ENCODE measurements around the gene AGBL5. TPM values are rescaled to one million over a fixed set of nuclear protein-coding genes. Genes with fewer than 3 reads are reported as not detected.

The AGBL5 gene
- total and polyA plus RNA-seq, 9 of the 15 experiments (the other 6 are each of a cell fraction or from before 2014, with no cell fraction given), result 3.3 to 52.7 (median 26.2) TPM

DNA sequence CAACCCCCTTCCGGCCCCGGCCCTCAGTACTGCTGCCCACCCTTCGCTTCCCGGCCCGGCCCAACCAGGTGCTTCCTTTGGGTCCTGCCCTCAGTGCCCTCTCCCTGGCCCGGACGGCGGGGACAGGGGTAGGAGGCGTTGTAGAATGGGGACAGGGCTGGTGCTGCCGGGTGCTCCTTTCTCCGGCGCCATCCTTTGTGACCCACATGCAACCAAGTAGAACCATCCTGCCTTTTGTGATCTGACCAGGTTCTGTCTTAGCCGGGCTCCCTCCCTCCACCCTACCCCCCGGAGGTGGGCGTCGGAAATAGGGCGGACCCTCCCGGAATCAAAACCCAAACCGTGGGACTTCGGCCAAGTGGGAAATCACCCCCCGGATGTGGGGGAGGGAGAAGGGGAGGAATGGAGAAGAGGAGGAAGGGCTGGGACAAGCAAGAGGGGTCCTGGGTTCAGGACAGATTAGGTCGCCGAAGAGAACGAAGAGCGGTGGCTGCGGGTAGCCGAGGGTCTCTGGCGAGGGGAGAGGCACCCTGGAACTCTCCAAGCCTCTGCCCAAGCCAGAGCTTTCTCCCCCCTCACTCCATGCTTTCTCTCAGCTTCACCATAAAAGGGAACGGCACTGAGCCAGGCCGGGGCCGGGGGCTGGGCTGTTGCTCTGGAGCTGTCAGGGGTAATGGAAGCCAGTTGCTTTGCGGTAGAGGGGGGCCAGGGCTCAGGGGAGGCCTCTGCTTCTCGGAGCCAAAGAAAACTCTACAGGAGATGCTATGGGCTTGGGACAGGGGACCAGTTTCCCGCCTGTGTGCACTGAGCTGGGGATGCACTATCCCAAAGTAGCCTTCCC lies 20.7 kb downstream of the AGBL5 start (continued):
- TF ChIP-seq SP1 (CRISPR knock-in tag; IDR thresholded peaks at IDR 0.05) (peak; percentile 48; the same call in 1 of the 2 replicates), RFX5 (IDR thresholded peaks at IDR 0.05; ENCODE audit: low read depth, low read length) (no peak), TEAD4 (IDR thresholded peaks at IDR 0.05; ENCODE audit: low read length) (no peak), TEAD4 (CRISPR knock-in tag; IDR thresholded peaks at IDR 0.05; ENCODE audit: borderline replicate concordance) (no peak), FOXA3 (CRISPR knock-in tag; conservative IDR thresholded peaks at IDR 0.05 in 1 of 2, IDR thresholded peaks at IDR 0.05 in 1 of 2) (no peak), RBM25 (IDR thresholded peaks at IDR 0.05; ENCODE audit: low read depth, low read length, severe bottlenecking) (no peak), KLF1 (tag; IDR thresholded peaks at IDR 0.05) (no peak), ZNF436 (CRISPR knock-in tag; IDR thresholded peaks at IDR 0.05) (no peak), ZNF165 (CRISPR knock-in tag; IDR thresholded peaks at IDR 0.05; ENCODE audit: borderline replicate concordance) (no peak), ZC3H11A (IDR thresholded peaks at IDR 0.05; ENCODE audit: low read depth, low read length) (no peak), POLR2H (tag; IDR thresholded peaks at IDR 0.05; ENCODE audit: low read depth) (0 out of 2 replicates have a peak, but pooled peaks have one; percentile 20), SMARCA5 (IDR thresholded peaks at IDR 0.05) (no peak), OTX1 (CRISPR knock-in tag; IDR thresholded peaks at IDR 0.05) (0 out of 2 replicates have a peak, but pooled peaks have one; percentile 30), KDM5B (IDR thresholded peaks at IDR 0.05; ENCODE audit: insufficient replicate concordance, low read depth, low read length) (no peak), MYC (IDR thresholded peaks at IDR 0.05; ENCODE audit: low read depth, low read length) (no peak), MYC (CRISPR knock-in tag; IDR thresholded peaks at IDR 0.05; ENCODE audit: borderline replicate concordance, low read depth) (0 out of 2 replicates have a peak, but pooled peaks have one; percentile 32)
- TF ChIP-seq, protein P1, sequence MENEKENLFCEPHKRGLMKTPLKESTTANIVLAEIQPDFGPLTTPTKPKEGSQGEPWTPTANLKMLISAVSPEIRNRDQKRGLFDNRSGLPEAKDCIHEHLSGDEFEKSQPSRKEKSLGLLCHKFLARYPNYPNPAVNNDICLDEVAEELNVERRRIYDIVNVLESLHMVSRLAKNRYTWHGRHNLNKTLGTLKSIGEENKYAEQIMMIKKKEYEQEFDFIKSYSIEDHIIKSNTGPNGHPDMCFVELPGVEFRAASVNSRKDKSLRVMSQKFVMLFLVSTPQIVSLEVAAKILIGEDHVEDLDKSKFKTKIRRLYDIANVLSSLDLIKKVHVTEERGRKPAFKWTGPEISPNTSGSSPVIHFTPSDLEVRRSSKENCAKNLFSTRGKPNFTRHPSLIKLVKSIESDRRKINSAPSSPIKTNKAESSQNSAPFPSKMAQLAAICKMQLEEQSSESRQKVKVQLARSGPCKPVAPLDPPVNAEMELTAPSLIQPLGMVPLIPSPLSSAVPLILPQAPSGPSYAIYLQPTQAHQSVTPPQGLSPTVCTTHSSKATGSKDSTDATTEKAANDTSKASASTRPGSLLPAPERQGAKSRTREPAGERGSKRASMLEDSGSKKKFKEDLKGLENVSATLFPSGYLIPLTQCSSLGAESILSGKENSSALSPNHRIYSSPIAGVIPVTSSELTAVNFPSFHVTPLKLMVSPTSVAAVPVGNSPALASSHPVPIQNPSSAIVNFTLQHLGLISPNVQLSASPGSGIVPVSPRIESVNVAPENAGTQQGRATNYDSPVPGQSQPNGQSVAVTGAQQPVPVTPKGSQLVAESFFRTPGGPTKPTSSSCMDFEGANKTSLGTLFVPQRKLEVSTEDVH (IDR thresholded peaks at IDR 0.05; ENCODE audit: low read depth, partially characterized antibody), result no peak
- TF ChIP-seq, protein P2, sequence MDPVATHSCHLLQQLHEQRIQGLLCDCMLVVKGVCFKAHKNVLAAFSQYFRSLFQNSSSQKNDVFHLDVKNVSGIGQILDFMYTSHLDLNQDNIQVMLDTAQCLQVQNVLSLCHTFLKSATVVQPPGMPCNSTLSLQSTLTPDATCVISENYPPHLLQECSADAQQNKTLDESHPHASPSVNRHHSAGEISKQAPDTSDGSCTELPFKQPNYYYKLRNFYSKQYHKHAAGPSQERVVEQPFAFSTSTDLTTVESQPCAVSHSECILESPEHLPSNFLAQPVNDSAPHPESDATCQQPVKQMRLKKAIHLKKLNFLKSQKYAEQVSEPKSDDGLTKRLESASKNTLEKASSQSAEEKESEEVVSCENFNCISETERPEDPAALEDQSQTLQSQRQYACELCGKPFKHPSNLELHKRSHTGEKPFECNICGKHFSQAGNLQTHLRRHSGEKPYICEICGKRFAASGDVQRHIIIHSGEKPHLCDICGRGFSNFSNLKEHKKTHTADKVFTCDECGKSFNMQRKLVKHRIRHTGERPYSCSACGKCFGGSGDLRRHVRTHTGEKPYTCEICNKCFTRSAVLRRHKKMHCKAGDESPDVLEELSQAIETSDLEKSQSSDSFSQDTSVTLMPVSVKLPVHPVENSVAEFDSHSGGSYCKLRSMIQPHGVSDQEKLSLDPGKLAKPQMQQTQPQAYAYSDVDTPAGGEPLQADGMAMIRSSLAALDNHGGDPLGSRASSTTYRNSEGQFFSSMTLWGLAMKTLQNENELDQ (CRISPR knock-in tag; IDR thresholded peaks at IDR 0.05; ENCODE audit: borderline replicate concordance), result no peak
- TF ChIP-seq, protein P3, sequence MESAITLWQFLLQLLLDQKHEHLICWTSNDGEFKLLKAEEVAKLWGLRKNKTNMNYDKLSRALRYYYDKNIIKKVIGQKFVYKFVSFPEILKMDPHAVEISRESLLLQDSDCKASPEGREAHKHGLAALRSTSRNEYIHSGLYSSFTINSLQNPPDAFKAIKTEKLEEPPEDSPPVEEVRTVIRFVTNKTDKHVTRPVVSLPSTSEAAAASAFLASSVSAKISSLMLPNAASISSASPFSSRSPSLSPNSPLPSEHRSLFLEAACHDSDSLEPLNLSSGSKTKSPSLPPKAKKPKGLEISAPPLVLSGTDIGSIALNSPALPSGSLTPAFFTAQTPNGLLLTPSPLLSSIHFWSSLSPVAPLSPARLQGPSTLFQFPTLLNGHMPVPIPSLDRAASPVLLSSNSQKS (CRISPR knock-in tag; IDR thresholded peaks at IDR 0.05), result no peak
- TF ChIP-seq, protein P4, sequence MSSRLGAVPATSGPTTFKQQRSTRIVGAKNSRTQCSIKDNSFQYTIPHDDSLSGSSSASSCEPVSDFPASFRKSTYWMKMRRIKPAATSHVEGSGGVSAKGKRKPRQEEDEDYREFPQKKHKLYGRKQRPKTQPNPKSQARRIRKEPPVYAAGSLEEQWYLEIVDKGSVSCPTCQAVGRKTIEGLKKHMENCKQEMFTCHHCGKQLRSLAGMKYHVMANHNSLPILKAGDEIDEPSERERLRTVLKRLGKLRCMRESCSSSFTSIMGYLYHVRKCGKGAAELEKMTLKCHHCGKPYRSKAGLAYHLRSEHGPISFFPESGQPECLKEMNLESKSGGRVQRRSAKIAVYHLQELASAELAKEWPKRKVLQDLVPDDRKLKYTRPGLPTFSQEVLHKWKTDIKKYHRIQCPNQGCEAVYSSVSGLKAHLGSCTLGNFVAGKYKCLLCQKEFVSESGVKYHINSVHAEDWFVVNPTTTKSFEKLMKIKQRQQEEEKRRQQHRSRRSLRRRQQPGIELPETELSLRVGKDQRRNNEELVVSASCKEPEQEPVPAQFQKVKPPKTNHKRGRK (tag; IDR thresholded peaks at IDR 0.05), result no peak
